Spleen (tissue), 11 donors: ENCODE data around the gene RAB11FIP4. TPM values are rescaled to one million over a fixed set of nuclear protein-coding genes. Genes with fewer than 3 reads are reported as not detected.

Experiments used
- DNase-seq: peaks from one replicate; pipeline ENCODE4 v3.0.0-alpha.2; 2020
- H3K27ac ChIP-seq, 8 donors: fragments of 200-600 bp; sonication (generic) in 7 of 8; 1 replicate in 4 of 8; 2 replicates in 4 of 8; pipeline versions ENCODE4 v1.5.0 to v1.8.0; 2016 to 2021; ENCODE audit warnings: inconsistent platforms in 4 of 8, mild to moderate bottlenecking in 4 of 8, moderate library complexity in 1 of 8
- H3K27me3 ChIP-seq, 7 donors: fragments of 200-600 bp; sonication (generic) in 6 of 7; replicated peaks in 1 of 7; 1 replicate in 4 of 7; 2 replicates in 3 of 7; pipeline versions ENCODE4 v1.5.0 to v1.8.0; 2016 to 2021; ENCODE audit warnings: inconsistent platforms in 3 of 7, mild to moderate bottlenecking in 1 of 7
- H3K36me3 ChIP-seq, 6 donors: fragments of 200-600 bp; sonication (generic) in 5 of 6; 1 replicate in 4 of 6; 2 replicates in 2 of 6; pipeline versions ENCODE4 v1.5.0 to v1.8.0; 2016 to 2021; ENCODE audit warnings: inconsistent platforms in 2 of 6
- H3K4me1 ChIP-seq, 6 donors: fragments of 200-600 bp; sonication (generic) in 5 of 6; 1 replicate in 3 of 6; 2 replicates in 3 of 6; pipeline versions ENCODE4 v1.5.0 to v1.8.0; 2016 to 2021; ENCODE audit warnings: inconsistent platforms in 3 of 6
- H3K4me3 ChIP-seq, 8 donors: fragments of 200-600 bp; sonication (generic) in 7 of 8; 1 replicate in 4 of 8; 2 replicates in 4 of 8; pipeline versions ENCODE4 v1.5.0 to v1.8.0; 2016 to 2021; ENCODE audit warnings: inconsistent platforms in 4 of 8, mild to moderate bottlenecking in 4 of 8, moderate library complexity in 2 of 8
- H3K9me3 ChIP-seq, 8 donors: fragments of 200-600 bp; sonication (generic) in 7 of 8; 1 replicate in 4 of 8; 2 replicates in 4 of 8; pipeline versions ENCODE4 v1.5.0 to v1.8.0; 2016 to 2021; ENCODE audit warnings: inconsistent platforms in 4 of 8
- CTCF ChIP-seq, 11 experiments: fragments of 200-600 bp in 7 of 11; fragments of 450-650 bp in 4 of 11; sonication (generic) in 4 of 11; IDR thresholded peaks in 8 of 11; conservative IDR thresholded peaks in 3 of 11; 1 replicate in 7 of 11; 2 replicates in 4 of 11; pipeline versions ENCODE4 v1.4.0 to v1.8.0; 2016 to 2021; ENCODE audit warnings: antibody characterized with exemption in 11 of 11, inconsistent platforms in 4 of 11, mild to moderate bottlenecking in 1 of 11
- POLR2A ChIP-seq, 3 donors: fragments of 450-650 bp; IDR thresholded peaks; one replicate each; pipeline ENCODE4 v1.5.1; 2017; ENCODE audit warnings: antibody characterized with exemption in 3 of 3, mild to moderate bottlenecking in 1 of 3
- POLR2AphosphoS5 ChIP-seq, 3 donors: sonication (generic); formaldehyde crosslinking; IDR thresholded peaks; one replicate each; pipeline ENCODE4 v1.5.1; 2017; ENCODE audit warnings: antibody characterized with exemption in 3 of 3
- WGBS, 5 donors: extraction: QIAGEN DNeasy Blood & Tissue Kit in 3 of 5; methylation state at CpG; one replicate each; pipeline versions ENCODE4 v1.1.5 to v1.1.7; 2013 to 2018; 5-methylcytosine and 5-hydroxymethylcytosine counted together
- intact Hi-C: fragments of 100-400 bp; cut with DNase I; formaldehyde crosslinking; loops from one replicate; pipeline ENCODE4 v1.15.0; 2023; ENCODE audit warnings: low total_unique reads
- polyA plus RNA-seq, 3 donors: library from polyadenylated mRNA; stranded (reverse); fragments of 200-250 nt; gene quantifications; one replicate each; pipeline ENCODE4 v1.2.1, GENCODE V29; 2013
- total RNA-seq, 7 donors: library from RNA; depleted of rRNA in 3 of 7; stranded (reverse); fragments of >200 nt in 3 of 7; fragmentation: NEBNext Ultra II Directional in 4 of 7; extraction: Animal tissue kit (Norgen Biotek cat#: 25700) in 4 of 7; gene quantifications; one replicate each; pipeline versions ENCODE4 v1.1.0 to v1.2.1, GENCODE V29; 2016 to 2021
- donor health status: healthy with polysubstance abuse.
- donor health status: DM: no; HTN: no; CAD: no; lungs with moderate emphysema.
- donor health status: DM: no; HTN: no; CAD: no.
- donor health status: Bipolar disorder and iron deficiency.
- donor health status: healthy.
- donor health status: DM: no; HTN: no; CAD: no.
- donor health status: DM: yes; HTN: yes; CAD: no.

The RAB11FIP4 gene
- total and polyA plus RNA-seq, 10 donors, result 5.5 to 25.2 (median 20.9) TPM

- Histone ChIP-seq H3K4me3 (no peak overlapping the region), H3K27me3 (peaks cover 0 to 51% (median 0%) of the 10 kb centered on the region in 7 donors), H3K36me3 (no peaks in the 10 kb centered on the region), H3K9me3 (peaks cover 0 to 25% (median 19%) of the 10 kb centered on the region in 8 donors), H3K27ac (no peak overlapping the region), H3K4me1 (no peaks in the 10 kb centered on the region)
- WGBS, 5 donors, result 51 to 68% (median 65%) methylated on average over 13 to 17 of the region's 17 CpGs
- peak; percentile 42 for DNase-seq
- TF ChIP-seq CTCF (IDR thresholded peaks at IDR 0.05 in 8 of 11, conservative IDR thresholded peaks at IDR 0.05 in 3 of 11), result no peak
- TF ChIP-seq POLR2A (IDR thresholded peaks at IDR 0.05), result no peak
- TF ChIP-seq POLR2AphosphoS5 (IDR thresholded peaks at IDR 0.05), result no peak
- intact Hi-C loops, result no loop called here
Observed at GRCh38 chr17:31425282-31426040, 34.0 kb downstream of the RAB11FIP4 start.

GRCh38 chr17:31427684-31428083 lies 36.2 kb downstream of the RAB11FIP4 start:
- TF ChIP-seq CTCF (IDR thresholded peaks at IDR 0.05 in 8 of 11, conservative IDR thresholded peaks at IDR 0.05 in 3 of 11) (no peak), POLR2AphosphoS5 (IDR thresholded peaks at IDR 0.05) (no peak)
- DNase-seq, result peak; percentile 47
- 71 to 79% (median 74%) methylated on average over 3 to 4 of the region's 4 CpGs for WGBS, 5 donors
- peaks cover 0 to 3% (median under 1%) of the 10 kb centered on the region in 6 donors for H3K4me1 ChIP-seq
- intact Hi-C loops, result no loop called here
- H3K27ac ChIP-seq, result no peak overlapping the region
- peaks cover 0 to 14% (median 7%) of the 10 kb centered on the region in 8 donors for H3K9me3 ChIP-seq
- peaks cover 0 to 65% (median 0%) of the 10 kb centered on the region in 7 donors for H3K27me3 ChIP-seq
- H3K36me3 ChIP-seq, result no peaks in the 10 kb centered on the region
- no peak overlapping the region for H3K4me3 ChIP-seq

GRCh38 chr17:31428111-31428510 lies 36.6 kb downstream of the RAB11FIP4 start:
- TF ChIP-seq POLR2AphosphoS5 (IDR thresholded peaks at IDR 0.05), result no peak
- no peak for TF ChIP-seq POLR2A (IDR thresholded peaks at IDR 0.05)
- no peak for TF ChIP-seq CTCF (IDR thresholded peaks at IDR 0.05 in 8 of 11, conservative IDR thresholded peaks at IDR 0.05 in 3 of 11)
- Histone ChIP-seq H3K4me3 (no peak overlapping the region), H3K27ac (no peak overlapping the region), H3K27me3 (peaks cover 0 to 69% (median 0%) of the 10 kb centered on the region in 7 donors), H3K9me3 (peaks cover 0 to 10% (median 3%) of the 10 kb centered on the region in 8 donors), H3K4me1 (peaks cover 0 to 7% (median 5%) of the 10 kb centered on the region in 6 donors), H3K36me3 (no peaks in the 10 kb centered on the region)
- DNase-seq, result peak; percentile 45
- 48 to 62% (median 55%) methylated on average over 7 to 10 of the region's 10 CpGs for WGBS, 5 donors
- intact Hi-C loops, result no loop called here

- DNase-seq, result no peak
- peaks cover 0 to 11% (median 9%) of the 10 kb centered on the region in 6 donors for H3K4me1 ChIP-seq
- intact Hi-C loops, result no loop called here
- TF ChIP-seq CTCF (IDR thresholded peaks at IDR 0.05 in 8 of 11, conservative IDR thresholded peaks at IDR 0.05 in 3 of 11) (no peak), POLR2AphosphoS5 (IDR thresholded peaks at IDR 0.05) (no peak), POLR2A (IDR thresholded peaks at IDR 0.05) (no peak)
- 80 to 94% (median 91%) methylated on average over 4 of the region's 4 CpGs for WGBS, 5 donors
- no peak overlapping the region for H3K27ac ChIP-seq
- peaks cover 0 to 73% (median 0%) of the 10 kb centered on the region in 7 donors for H3K27me3 ChIP-seq
- peaks cover 0 to 6% (median 0%) of the 10 kb centered on the region in 8 donors for H3K9me3 ChIP-seq
- H3K36me3 ChIP-seq, result no peaks in the 10 kb centered on the region
- no peak overlapping the region for H3K4me3 ChIP-seq
Observed at GRCh38 chr17:31428512-31428911, 37.0 kb downstream of the RAB11FIP4 start.
